ENCODE data around the gene GRID1.
"Not testable (repeated sequence)": the region's sequence is repeated elsewhere in the genome, so short reads cannot be mapped to it uniquely, and the experiment has no call there.

The GRID1 gene

DNA sequence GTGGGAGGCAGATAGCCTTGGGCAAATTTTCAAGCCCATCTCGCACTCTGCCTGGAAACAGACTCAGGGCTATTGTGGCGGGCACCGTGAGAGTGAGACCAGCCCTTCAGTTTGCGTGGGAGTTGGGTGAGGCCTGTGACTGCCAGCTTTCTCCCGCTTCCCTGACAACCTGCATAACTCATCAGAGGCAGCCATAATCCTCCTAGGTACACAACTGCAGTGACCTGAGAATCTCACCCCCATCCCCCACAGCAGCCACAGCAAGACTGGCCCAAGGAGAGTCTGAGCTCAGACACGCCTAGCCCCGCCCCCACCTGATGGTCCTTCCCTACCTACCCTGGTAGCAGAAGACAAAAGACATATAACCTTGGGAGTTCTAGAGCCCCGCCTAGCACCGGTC lies 275.4 kb downstream of the GRID1 start:
- DNase-seq: no peak

DNA sequence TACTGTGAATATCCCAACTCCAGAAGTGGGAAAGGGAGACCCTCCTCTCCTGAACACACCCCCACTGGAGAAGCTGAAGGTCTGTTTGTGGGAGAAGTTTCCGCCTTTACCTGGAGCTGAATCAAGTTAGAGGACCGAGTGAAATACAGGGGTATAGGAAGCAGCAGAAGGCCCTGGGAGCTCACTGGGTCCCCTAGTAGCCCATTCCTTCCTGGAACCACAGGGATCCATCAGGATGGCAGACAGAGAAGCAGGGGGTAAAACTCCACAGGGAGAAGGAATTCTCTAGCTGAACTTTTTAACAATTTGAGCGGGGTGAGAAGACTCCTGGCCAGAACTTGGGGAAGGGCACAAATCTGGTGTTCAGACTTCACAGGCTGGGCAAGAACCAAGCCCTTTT lies 275.8 kb downstream of the GRID1 start:
- no peak for DNase-seq

DNA sequence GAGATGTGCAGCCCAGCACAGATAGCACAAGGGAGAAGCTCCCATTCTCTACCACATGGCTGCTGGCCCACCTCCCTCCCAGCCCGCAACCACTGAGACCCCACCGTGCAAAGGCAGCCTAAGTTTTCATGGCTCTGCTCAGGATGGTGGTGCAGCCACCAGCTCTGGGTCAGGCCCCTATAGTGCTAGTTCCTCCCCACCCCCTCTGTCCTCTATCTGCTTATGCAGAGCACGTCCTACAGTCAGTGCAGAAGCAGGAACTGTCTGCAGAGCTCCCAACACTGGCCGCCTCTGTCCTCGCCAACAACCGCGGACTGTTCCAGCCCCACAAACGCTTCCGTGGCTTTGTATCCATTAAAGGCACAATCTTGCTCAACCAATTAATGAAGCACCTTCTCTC lies 278.9 kb downstream of the GRID1 start:
- no peak for DNase-seq

DNA sequence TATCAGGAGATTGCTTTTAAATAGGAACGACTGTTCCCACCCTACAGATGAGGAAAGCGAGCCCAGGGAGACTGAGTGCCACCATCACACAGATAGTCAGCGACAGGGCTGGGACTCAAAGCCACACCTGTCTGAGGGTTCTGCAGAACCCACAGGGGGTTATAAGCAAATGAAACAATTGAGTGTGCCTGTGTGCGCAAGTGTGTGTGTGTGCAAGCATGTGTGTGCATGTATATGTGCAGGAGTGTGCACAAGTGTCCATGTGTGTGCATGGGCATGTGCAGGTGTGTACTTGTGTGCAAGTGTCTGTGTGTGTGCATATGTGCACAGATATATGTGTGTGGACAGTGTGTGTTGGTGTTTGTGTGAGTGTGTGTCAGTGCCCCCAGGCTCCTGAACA lies 280.2 kb downstream of the GRID1 start:
- DNase-seq: no peak

DNA sequence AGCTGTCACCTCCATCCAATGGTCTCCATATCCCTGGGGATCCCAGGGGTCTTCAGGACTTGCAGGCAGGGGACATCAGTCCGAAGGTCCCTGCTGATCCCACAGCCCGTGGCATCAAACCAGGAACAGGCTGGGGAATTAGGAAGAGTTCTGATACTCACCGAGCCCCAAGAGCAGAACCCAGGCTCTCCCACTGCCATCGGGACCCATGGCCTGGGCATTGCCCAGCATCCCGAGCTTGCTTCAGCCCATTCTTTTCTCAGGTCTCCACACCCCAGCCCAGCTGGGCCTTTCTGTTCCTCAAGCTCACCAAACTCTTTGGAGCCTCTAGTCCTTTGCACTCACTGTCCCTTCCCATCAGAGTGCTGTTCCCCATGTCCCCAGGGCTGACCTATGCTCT lies 280.9 kb downstream of the GRID1 start:
- no peak for DNase-seq

DNA sequence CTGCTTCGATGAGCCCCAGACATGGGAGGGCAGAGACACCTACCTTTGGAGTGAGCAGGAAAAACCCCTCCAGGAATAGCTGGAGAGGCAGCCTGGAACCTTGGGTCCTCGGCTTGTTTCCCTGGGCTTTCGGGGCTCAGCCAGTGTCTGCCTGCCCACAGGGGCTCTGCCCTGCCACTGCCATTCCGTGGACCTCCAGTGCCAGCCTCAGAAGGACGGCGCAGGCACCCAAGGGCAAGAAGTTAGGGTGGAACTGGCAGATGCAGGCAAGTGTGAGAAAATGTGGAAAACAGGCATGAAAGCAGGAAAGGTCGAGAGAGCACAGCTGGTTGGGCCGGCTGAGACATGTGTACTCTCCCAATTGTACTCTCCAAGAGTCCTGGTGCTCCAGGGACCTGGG lies 281.5 kb downstream of the GRID1 start:
- DNase-seq: no peak

DNA sequence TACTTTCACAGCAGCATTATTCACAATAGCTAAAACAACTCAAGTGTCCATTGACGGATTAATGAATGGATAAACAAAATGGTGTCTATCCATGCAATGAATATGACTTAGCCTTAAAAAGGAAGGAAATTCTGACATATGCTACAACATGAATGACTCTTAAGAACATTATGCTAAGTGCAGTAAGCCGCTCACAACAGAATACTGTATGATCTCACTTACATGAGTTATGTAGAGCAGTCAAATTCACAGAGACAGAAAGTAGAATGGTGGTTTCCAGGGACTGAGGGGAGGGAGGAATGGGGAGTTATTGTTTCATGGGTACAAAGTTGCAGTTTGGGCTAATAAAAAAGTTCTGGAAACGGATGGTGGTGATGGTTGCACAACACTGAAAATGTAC lies 282.0 kb downstream of the GRID1 start:
- DNase-seq: no peak

DNA sequence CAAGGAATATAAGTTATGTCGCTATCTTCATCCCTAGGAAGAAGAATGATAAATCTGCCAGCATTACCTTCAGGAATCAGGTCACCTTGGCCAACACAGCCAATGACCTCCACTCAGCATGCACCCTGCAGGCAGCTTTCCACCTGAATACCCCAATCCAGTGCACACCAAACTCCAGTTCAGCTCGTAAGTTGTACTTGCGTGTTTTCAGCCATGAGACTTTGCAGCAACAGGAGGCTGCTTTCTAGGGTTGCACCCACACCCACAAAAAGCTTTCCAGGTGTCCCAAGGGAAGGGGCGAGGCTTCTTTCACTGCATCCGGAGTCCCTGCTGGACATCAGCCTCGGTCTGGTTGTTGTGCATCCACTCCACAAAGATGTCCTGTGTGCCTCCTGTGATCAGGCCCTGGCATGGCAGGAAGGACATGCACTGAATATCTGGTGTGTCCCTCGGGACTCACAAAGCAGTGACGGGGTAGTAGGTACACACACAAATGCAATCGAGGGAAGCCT lies 282.9 kb downstream of the GRID1 start:
- no peak for DNase-seq

DNA sequence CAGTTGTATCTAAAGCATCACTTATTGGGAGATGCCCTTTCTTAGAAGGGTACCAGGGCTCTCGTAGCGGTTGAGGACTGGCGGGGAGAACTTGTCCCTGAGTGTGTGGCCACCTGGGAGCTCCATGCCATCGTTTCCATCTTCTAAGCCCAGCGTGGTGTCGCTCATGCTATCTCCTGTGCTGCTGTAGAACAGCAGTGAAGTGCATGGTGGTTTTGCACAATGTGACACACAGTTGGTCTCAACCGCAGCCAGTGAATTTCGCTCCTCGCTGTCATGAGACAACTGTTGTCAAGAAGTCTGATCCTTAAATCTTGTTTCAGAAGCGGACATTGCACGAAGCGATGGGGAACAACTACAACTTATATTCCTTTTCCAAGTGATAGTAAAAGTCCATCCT lies 283.4 kb downstream of the GRID1 start:
- no peak for DNase-seq

DNA sequence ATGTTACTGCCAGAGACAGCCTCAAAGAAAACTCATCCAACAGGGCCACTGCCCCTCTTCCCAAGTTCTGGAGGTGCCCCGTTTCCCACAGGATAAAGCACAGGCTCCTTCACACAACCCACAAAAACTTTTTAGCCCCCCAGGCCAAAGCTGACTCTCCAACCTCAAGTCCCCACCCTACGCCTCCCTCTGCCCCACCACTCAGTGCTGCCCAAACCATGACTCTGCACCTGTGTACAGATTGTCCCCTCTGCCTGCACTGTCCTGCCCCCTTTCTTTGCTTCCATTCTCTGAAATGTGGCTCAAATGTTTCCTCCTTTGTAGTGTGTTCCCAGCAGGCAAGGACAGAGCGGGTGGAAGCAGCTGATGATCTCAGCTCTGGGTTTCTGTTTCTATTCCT lies 284.0 kb downstream of the GRID1 start:
- no peak for DNase-seq

DNA sequence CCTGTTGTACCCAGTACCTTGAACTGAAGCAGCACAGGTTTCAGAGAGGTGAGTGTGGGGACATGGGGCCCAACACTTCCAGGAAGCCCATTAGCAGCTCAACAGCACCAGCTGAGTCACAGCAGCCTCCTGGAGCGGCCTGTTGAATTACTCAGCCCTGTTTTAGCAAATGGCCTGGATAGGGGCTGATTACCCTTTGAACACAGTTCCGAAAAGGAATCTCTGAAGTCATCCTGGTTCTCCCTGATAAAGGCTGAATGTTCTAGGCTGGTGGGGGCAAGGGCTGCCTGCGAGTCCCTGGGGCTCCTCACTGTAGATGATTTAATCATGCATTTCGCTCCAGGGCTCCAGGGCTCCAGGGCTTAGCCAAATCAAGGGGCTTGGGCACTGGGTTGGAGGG lies 287.5 kb downstream of the GRID1 start:
- DNase-seq: no peak

DNA sequence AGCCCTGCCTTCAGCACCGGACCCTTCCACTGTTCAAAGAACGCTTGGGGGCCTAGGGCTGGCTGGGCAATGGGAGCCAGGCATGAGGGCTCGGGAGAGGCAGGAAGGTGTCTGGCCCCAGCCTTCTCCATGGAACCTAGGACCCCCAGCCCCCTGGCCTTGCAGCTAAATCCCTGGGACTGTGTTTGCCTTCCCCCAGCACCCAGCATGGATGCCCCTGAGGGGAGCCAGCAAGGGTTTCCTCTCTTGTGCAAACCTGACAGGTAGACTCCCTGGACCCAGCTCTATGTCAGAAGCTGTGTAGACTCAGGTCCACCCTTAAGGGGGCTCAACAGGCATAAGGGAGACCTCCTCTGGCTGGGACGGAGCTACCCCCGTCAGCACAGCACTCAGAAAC lies 288.0 kb downstream of the GRID1 start:
- DNase-seq: no peak

DNA sequence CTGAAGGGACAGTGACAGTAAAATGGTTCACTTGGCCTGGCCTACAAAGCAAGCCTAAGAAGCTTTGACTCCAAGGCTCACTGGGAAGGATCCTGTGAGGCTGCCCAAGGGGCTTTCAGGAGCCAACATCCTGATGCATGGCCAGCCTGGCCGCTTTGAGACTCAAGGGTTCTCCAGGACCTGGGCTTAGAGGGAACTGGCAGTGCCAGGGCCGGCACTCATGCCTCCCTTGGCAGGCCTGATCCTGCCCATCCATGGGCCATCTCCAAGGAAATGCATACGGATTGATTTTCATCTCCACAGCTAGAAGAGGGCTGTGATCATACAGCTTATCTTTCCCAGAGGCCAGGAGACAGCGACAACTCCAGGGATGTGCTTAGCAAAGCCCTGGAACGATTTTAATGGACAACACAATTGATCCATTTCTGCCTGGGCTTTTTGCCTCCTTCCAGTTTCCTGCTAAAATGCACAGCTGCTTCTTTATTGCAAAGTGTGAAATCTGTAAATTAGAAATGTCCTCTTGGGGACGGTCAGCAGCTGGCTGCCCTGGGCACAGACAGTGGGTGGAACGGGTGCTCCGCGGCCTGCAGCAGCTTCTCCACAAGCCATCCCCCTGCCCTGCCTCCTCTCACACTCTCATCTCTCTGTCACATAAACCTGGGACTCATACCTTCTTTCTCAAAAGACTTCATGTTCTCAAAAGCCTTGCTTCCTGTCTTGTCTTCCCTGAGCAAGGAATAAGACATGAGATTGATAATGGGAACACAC lies 288.5 kb downstream of the GRID1 start:
- no peak for DNase-seq

DNA sequence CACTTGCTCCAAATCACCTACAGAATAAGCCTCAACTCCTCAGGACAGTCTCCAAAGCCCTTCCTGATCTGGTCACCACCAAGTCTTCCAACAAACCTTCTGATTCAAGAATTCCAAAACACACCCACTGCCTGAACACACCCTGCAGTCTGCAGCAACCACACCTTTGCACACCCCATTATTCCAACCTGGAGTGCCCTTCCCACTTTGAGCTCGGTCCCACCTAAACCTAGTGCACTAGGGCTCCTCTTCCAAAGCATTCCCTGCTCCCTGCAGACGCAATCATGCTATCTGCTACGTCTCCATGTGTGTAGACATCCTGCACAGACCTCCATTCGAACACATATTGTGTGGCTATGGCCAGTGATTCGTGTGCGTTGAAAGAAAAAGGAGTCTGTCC lies 289.3 kb downstream of the GRID1 start:
- DNase-seq: no peak

DNA sequence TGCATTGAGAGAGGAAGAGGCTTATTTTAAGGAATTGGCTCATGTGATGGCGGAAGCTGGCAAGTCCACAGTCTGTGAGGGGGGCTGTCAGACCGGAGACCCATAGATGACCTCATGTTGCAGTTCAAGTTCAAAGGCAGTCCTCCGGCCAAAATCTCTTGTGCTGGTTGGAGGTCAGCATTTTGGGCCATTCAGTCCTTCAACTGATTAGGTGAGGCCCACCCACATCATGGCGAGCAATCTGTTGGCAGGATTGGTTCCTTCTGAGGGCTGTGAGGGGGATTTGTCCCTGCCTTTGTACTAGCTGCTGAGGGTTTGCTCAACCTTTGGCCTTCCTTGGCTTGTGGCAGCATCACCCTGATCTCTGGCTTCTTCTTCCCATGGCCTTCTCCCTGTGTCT lies 290.1 kb downstream of the GRID1 start:
- not testable (repeated sequence) for DNase-seq

DNA sequence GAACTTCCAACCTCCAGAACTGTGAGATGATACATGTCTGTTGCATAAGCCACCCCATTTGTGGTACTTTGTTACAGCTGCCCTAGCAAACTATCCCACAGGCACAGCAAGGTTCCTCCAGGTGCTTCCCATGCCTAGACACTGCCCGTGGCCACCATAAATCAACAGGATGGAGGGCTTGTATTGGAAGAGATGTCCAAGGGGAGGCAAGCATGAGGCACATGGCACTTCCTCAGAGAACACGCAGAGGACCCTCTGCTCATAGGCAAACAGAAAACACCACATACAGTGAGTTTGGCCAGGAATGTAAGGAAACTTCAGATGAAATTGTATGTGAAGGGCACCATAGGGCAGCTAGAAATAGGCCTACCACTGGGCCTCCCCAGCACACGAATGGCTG lies 291.1 kb downstream of the GRID1 start:
- DNase-seq: no peak

DNA sequence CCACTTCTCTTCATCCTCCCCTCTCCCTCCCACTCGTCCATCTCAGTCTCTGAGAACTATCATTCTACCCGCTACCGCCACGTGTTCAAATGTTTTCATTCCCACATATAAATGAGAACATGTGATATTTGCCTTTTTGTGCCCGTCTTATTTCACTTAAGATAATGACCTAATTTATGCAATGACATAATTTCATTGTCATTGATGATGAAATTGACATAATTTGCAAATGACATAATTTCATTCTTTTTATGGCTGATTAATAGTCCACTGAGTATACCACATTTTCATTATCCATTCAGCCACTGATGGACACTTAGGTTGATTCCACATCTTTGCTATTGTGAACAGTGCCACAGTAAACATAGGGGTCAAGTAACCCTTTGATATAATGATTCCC lies 292.3 kb downstream of the GRID1 start:
- DNase-seq: no peak

DNA sequence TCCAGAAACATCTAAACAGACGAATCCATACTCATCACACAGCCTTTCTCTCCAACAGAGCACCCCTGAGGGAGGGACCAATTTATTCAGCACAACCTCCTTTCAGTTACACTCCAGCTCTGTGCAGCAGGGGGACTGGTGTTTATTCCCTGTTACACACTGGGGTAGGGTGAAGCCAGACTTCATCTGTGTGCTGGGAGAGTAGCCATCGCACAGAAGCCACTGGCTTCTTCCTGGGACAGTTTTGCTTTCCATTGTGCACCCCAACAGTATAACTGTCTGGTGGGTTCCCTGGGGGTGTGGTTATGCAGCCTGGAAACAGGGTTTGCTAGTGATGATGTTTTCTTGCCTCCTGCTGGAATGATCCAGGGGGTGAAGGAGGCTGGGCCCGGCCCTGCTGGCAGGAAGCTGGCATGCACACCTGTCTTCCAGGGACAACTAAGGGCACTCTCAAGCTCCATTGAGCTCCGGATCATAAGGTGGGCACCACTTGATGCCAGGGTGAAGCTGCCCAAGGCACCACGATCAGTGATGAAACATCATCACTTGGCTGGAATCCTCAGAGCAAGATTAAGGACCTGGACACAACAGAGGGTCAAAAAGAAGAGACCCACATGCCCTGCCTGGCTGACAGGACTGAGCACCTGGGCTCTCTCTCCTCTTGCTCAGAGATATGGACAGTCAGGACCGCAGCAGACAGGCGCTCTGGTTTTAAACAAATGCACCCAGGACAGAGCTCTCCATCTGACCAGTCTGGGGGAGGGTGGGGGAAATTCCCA lies 293.2 kb downstream of the GRID1 start:
- DNase-seq: no peak

DNA sequence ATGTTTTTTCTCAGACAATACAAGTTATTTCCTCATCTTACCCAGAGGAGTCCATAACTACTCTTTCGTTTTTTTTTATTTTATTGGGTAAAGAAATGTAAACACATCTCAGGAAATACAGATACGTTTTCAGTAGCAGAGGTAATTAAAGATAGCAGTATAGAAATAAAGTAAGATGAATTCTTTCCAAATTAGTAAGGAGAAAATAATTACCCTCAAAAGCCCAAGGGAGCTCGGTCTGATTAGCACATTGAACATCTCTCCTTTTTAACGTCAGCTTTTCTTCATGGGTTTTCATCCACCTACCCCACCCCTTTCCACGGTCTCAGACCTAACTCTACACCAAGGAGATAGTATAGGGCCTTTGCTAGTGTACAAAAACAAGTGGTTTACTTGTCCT lies 294.2 kb downstream of the GRID1 start:
- no peak for DNase-seq

DNA sequence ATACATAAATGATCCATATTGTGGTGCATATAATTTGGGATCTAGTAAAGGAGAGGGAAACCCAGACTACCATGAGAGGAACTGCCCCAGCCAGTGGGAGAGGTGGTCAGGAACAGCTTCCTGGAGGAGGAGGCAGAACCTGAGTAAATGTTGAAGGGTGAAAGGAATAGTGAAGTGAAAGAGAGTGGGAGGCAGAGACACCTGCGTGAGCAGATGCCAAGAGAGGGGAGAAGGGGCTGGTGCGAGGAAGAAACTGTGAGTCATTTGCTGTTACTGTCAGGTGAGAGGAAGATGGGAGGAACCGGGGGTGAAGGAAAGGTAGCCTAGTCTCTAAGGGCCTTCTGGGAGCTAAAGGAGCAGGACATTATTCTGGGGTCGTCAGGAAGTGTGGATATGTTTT lies 294.8 kb downstream of the GRID1 start:
- DNase-seq: no peak

DNA sequence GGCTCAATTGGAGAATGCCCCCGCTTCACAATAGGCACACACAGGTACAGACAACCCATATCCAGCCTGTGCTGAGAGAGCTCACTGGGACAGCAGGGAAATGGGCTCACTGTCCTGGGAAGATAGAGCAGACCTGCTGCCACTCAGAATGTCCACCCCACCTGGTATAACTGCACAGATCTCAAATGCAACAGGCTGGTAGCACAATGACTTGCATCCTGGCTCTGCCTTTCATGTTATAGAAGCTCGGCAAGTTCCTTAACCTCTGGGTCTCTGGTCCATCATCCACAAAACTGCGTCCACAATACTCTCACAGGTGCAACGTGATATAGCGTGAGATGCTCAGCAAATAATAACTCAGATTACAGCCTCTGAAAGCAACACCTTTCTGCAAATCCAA lies 295.4 kb downstream of the GRID1 start:
- no peak for DNase-seq

DNA sequence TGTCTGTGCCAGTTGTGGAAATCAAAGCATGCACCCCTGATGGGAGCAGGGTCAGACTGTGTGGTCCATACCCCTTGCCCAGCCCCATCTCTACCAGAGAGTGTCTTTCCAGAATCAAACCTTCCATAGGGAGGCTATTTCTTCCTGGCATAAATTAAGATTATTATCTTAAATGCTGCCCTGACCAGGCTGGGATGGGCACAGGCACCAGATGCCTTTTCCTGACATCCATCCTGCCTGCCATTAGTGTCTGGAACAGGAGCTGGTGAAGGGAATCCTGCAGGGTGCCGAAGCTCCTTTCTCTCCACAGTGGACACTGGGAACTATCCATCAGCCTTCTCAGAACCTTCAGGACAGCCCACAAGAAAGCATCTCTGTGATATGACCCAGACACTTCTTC lies 296.3 kb downstream of the GRID1 start:
- DNase-seq: no peak

DNA sequence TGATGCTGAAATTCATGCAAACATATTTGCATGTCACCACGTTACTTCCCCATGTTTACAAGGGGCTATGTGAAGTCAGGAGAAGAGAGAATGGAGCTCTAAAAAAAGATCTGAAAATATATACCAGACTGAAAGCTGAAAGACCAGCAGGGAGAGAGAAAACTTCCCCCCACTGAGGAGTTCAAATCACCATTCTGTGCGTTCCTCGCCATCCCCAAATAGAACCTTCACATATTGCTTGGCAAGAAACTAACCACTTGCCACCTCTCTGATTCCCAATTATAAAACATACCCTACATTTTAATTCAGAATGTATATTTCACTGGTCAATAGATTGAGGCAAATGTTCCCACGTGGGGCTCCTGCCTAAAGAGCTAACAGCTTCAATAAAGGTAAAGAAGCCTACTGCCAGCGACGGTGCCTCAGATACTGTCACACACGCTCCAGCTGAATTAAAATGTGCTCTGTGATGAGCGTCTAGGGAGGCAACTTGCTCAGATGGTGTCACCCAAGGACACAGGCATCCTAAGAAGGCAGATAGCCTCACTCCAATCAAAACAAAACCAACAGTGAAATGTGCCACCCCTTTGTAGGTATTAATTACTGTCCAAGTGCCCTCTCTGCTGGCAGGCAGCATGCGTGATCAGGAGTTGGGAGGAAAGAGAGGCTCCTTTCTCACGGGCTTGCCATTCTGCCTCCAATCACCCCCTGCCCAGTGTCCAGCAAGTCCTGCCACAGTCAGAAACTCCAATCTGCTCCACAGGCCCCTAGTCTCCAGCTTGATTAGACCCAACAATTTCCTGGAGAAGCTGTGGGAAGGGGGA lies 298.2 kb downstream of the GRID1 start:
- no peak for DNase-seq

Measured in NCI-H524 treated with DMSO at 0.1 percent for 48 hours (cell line).